ENCODE results near the gene LRRC4C.

LRRC4C gene

GRCh38 chr11:40295466-40295865 is 1164.0 kb downstream of the LRRC4C start:
- no peak overlapping the region for H4K91ac ChIP-seq (ENCODE audit: low read depth, low read length, poor library complexity)
- no peak overlapping the region for H3K23ac ChIP-seq (ENCODE audit: low read depth, low read length, poor library complexity)
- H3K4me1 ChIP-seq (ENCODE audit: control insufficient read depth in 2 of 2, insufficient read depth in 1 of 2, low read depth in 1 of 2, low read length in 2 of 2): peaks cover 2 to 6% of the 10 kb centered on the region in 2 donors
- no peak for DNase-seq (ENCODE audit: low spot score)
- no peak overlapping the region for H3K9ac ChIP-seq (ENCODE audit: low read depth, low read length, poor library complexity)
- WGBS, 2 donors (ENCODE audit: extremely low coverage in 2 of 2, insufficient read length in 2 of 2, insufficient replicate concordance in 1 of 2): no CpG with 5 or more reads among the region's 4 CpGs
- no peaks in the 10 kb centered on the region for H3K79me1 ChIP-seq (ENCODE audit: low read depth, low read length)
- no peak overlapping the region for H3K4me2 ChIP-seq (ENCODE audit: insufficient read depth, low read length, poor library complexity, severe bottlenecking)
- H2AFZ ChIP-seq (ENCODE audit: low read length): no peak overlapping the region
- H4K8ac ChIP-seq (ENCODE audit: low read depth, low read length): no peak overlapping the region
- H3K9me3 ChIP-seq (replicated peaks in 1 of 2; ENCODE audit: control insufficient read depth in 2 of 2, insufficient read depth in 1 of 2, low read depth in 1 of 2, low read length in 2 of 2): no peaks in the 10 kb centered on the region
- H2BK12ac ChIP-seq (ENCODE audit: low read length): no peak overlapping the region
- H3K27me3 ChIP-seq (ENCODE audit: control insufficient read depth in 3 of 3, insufficient read depth in 3 of 3, low read depth in 1 of 3, low read length in 3 of 3): no peaks in the 10 kb centered on the region
- no peak overlapping the region for H3K18ac ChIP-seq (ENCODE audit: low read length)
- H2AK5ac ChIP-seq (ENCODE audit: low read depth, low read length): no peak overlapping the region
- no peak overlapping the region for H2BK15ac ChIP-seq (ENCODE audit: low read length)
- no peak overlapping the region for H3K4ac ChIP-seq (ENCODE audit: low read length)
- no peaks in the 10 kb centered on the region for H3K36me3 ChIP-seq (replicated peaks in 1 of 2; ENCODE audit: control insufficient read depth in 2 of 2, insufficient read depth in 2 of 2, low read length in 2 of 2)
- H3K4me3 ChIP-seq (ENCODE audit: low read length in 2 of 2): no peak overlapping the region
- no peak overlapping the region for H3K14ac ChIP-seq (ENCODE audit: low read length)
- H3K27ac ChIP-seq (replicated peaks; ENCODE audit: low read length): no peak overlapping the region
- H2BK5ac ChIP-seq (ENCODE audit: low read length): no peak overlapping the region
- no peak overlapping the region for H2BK120ac ChIP-seq (ENCODE audit: low read depth, low read length)

GRCh38 chr11:40294741-40295140 is 1164.7 kb downstream of the LRRC4C start:
- H3K4me2 ChIP-seq (ENCODE audit: insufficient read depth, low read length, poor library complexity, severe bottlenecking): no peak overlapping the region
- no peak overlapping the region for H3K4me3 ChIP-seq (ENCODE audit: low read length in 2 of 2)
- H2AFZ ChIP-seq (ENCODE audit: low read length): no peak overlapping the region
- no peak overlapping the region for H4K91ac ChIP-seq (ENCODE audit: low read depth, low read length, poor library complexity)
- no peak overlapping the region for H3K23ac ChIP-seq (ENCODE audit: low read depth, low read length, poor library complexity)
- H3K36me3 ChIP-seq (replicated peaks in 1 of 2; ENCODE audit: control insufficient read depth in 2 of 2, insufficient read depth in 2 of 2, low read length in 2 of 2): no peaks in the 10 kb centered on the region
- H3K18ac ChIP-seq (ENCODE audit: low read length): no peak overlapping the region
- H3K27me3 ChIP-seq (ENCODE audit: control insufficient read depth in 3 of 3, insufficient read depth in 3 of 3, low read depth in 1 of 3, low read length in 3 of 3): no peaks in the 10 kb centered on the region
- no peak for DNase-seq (ENCODE audit: low spot score)
- no peaks in the 10 kb centered on the region for H3K79me1 ChIP-seq (ENCODE audit: low read depth, low read length)
- no peak overlapping the region for H3K4ac ChIP-seq (ENCODE audit: low read length)
- H3K14ac ChIP-seq (ENCODE audit: low read length): no peak overlapping the region
- no peaks in the 10 kb centered on the region for H3K9me3 ChIP-seq (replicated peaks in 1 of 2; ENCODE audit: control insufficient read depth in 2 of 2, insufficient read depth in 1 of 2, low read depth in 1 of 2, low read length in 2 of 2)
- H2BK12ac ChIP-seq (ENCODE audit: low read length): no peak overlapping the region
- H3K27ac ChIP-seq (replicated peaks; ENCODE audit: low read length): no peak overlapping the region
- H4K8ac ChIP-seq (ENCODE audit: low read depth, low read length): no peak overlapping the region
- H2BK120ac ChIP-seq (ENCODE audit: low read depth, low read length): no peak overlapping the region
- H2AK5ac ChIP-seq (ENCODE audit: low read depth, low read length): no peak overlapping the region
- no peak overlapping the region for H2BK5ac ChIP-seq (ENCODE audit: low read length)
- H2BK15ac ChIP-seq (ENCODE audit: low read length): no peak overlapping the region
- no peak overlapping the region for H3K9ac ChIP-seq (ENCODE audit: low read depth, low read length, poor library complexity)
- H3K4me1 ChIP-seq (ENCODE audit: control insufficient read depth in 2 of 2, insufficient read depth in 1 of 2, low read depth in 1 of 2, low read length in 2 of 2): peaks cover 2 to 6% of the 10 kb centered on the region in 2 donors
- WGBS, 2 donors (ENCODE audit: extremely low coverage in 2 of 2, insufficient read length in 2 of 2, insufficient replicate concordance in 1 of 2): no CpG with 5 or more reads among the region's 9 CpGs

- Histone ChIP-seq H3K9ac (ENCODE audit: low read depth, low read length, poor library complexity) (no peak overlapping the region), H2BK120ac (ENCODE audit: low read depth, low read length) (no peak overlapping the region), H3K4me1 (ENCODE audit: control insufficient read depth in 2 of 2, insufficient read depth in 1 of 2, low read depth in 1 of 2, low read length in 2 of 2) (peaks cover 5 to 6% of the 10 kb centered on the region in 2 donors), H3K36me3 (replicated peaks in 1 of 2; ENCODE audit: control insufficient read depth in 2 of 2, insufficient read depth in 2 of 2, low read length in 2 of 2) (no peaks in the 10 kb centered on the region), H4K91ac (ENCODE audit: low read depth, low read length, poor library complexity) (no peak overlapping the region), H3K4me3 (ENCODE audit: low read length in 2 of 2) (no peak overlapping the region), H2AK5ac (ENCODE audit: low read depth, low read length) (no peak overlapping the region), H2BK5ac (ENCODE audit: low read length) (no peak overlapping the region), H3K14ac (ENCODE audit: low read length) (no peak overlapping the region), H4K8ac (ENCODE audit: low read depth, low read length) (no peak overlapping the region), H3K27ac (replicated peaks; ENCODE audit: low read length) (no peak overlapping the region), H2BK12ac (ENCODE audit: low read length) (no peak overlapping the region), H3K23ac (ENCODE audit: low read depth, low read length, poor library complexity) (no peak overlapping the region), H3K27me3 (ENCODE audit: control insufficient read depth in 3 of 3, insufficient read depth in 3 of 3, low read depth in 1 of 3, low read length in 3 of 3) (no peaks in the 10 kb centered on the region), H2BK15ac (ENCODE audit: low read length) (no peak overlapping the region), H2AFZ (ENCODE audit: low read length) (peak overlapping the region; percentile 97), H3K4ac (ENCODE audit: low read length) (no peak overlapping the region), H3K9me3 (replicated peaks in 1 of 2; ENCODE audit: control insufficient read depth in 2 of 2, insufficient read depth in 1 of 2, low read depth in 1 of 2, low read length in 2 of 2) (no peaks in the 10 kb centered on the region), H3K18ac (ENCODE audit: low read length) (no peak overlapping the region), H3K79me1 (ENCODE audit: low read depth, low read length) (no peaks in the 10 kb centered on the region), H3K4me2 (ENCODE audit: insufficient read depth, low read length, poor library complexity, severe bottlenecking) (no peak overlapping the region)
- WGBS, 2 donors (ENCODE audit: extremely low coverage in 2 of 2, insufficient read length in 2 of 2, insufficient replicate concordance in 1 of 2): no CpG with 5 or more reads among the region's 13 CpGs
- DNase-seq (ENCODE audit: low spot score): no peak
These were observed 1165.1 kb downstream of the LRRC4C start for GRCh38 chr11:40294349-40294735.

GRCh38 chr11:40293655-40294348 is 1165.7 kb downstream of the LRRC4C start:
- Histone ChIP-seq H3K23ac (ENCODE audit: low read depth, low read length, poor library complexity) (no peak overlapping the region), H3K36me3 (replicated peaks in 1 of 2; ENCODE audit: control insufficient read depth in 2 of 2, insufficient read depth in 2 of 2, low read length in 2 of 2) (no peaks in the 10 kb centered on the region)

More at GRCh38 chr11:40293655-40294348, 1165.7 kb downstream of the LRRC4C start:
- no CpG with 5 or more reads among the region's 27 CpGs for WGBS, 2 donors (ENCODE audit: extremely low coverage in 2 of 2, insufficient read length in 2 of 2, insufficient replicate concordance in 1 of 2)
- Histone ChIP-seq H2BK120ac (ENCODE audit: low read depth, low read length) (no peak overlapping the region), H2BK12ac (ENCODE audit: low read length) (no peak overlapping the region), H3K9ac (ENCODE audit: low read depth, low read length, poor library complexity) (peak overlapping the region; percentile 85), H3K9me3 (replicated peaks in 1 of 2; ENCODE audit: control insufficient read depth in 2 of 2, insufficient read depth in 1 of 2, low read depth in 1 of 2, low read length in 2 of 2) (no peaks in the 10 kb centered on the region), H4K91ac (ENCODE audit: low read depth, low read length, poor library complexity) (no peak overlapping the region), H3K4me1 (ENCODE audit: control insufficient read depth in 2 of 2, insufficient read depth in 1 of 2, low read depth in 1 of 2, low read length in 2 of 2) (peaks cover 5 to 6% of the 10 kb centered on the region in 2 donors), H3K4me3 (ENCODE audit: low read length in 2 of 2) (peak overlapping the region; percentile 58 to 80), H3K18ac (ENCODE audit: low read length) (peak overlapping the region; percentile 89), H2AFZ (ENCODE audit: low read length) (peak overlapping the region; percentile 97), H3K27ac (replicated peaks; ENCODE audit: low read length) (peak overlapping the region; percentile 79), H4K8ac (ENCODE audit: low read depth, low read length) (no peak overlapping the region), H2BK15ac (ENCODE audit: low read length) (no peak overlapping the region), H3K79me1 (ENCODE audit: low read depth, low read length) (no peaks in the 10 kb centered on the region), H2AK5ac (ENCODE audit: low read depth, low read length) (no peak overlapping the region), H3K27me3 (ENCODE audit: control insufficient read depth in 3 of 3, insufficient read depth in 3 of 3, low read depth in 1 of 3, low read length in 3 of 3) (no peaks in the 10 kb centered on the region), H3K14ac (ENCODE audit: low read length) (no peak overlapping the region), H2BK5ac (ENCODE audit: low read length) (no peak overlapping the region), H3K4me2 (ENCODE audit: insufficient read depth, low read length, poor library complexity, severe bottlenecking) (peak overlapping the region; percentile 51), H3K4ac (ENCODE audit: low read length) (no peak overlapping the region)
- DNase-seq (ENCODE audit: low spot score): peak; percentile 87
